GM18511 (cell line): ENCODE data around the gene CTNNA3.
A peak's percentile ranks its signal among the peaks of the same experiment; 100 is the strongest.

Experiments used
- ATAC-seq: cut with Tn5 transposase; IDR thresholded peaks from one replicate; pipeline ENCODE4 v1.9.1; 2021; ENCODE audit warnings: mild to moderate bottlenecking, moderate library complexity; ENCODE audit not compliant: unreplicated experiment

CTNNA3 gene

DNA sequence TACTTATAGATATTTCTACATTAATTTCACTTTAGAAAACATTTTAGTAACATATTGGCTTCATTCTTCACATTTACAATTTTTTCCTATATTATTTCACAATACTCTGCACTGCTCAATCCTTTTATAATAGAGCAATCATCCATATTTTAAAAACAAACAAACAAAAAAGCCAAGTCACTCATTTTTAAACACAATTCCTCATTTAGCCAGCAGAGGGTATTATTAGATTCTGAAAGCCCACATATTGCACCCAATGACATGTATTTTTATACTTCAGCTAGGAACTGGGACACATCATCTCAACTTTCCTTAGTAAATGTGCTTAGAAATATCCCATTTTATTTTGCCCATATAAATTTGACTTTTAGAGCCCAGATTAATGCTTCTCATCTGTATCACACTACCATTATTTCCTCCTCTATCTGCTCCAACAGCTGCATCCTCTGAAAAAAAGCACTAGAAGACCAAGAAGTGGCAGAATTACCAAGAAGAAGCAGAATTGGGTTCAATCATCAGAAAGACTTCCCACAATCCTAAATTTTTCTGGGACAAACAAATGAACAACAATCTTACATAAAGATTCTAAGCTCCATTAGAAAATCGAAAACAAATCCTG lies 29.5 kb downstream of the CTNNA3 start:
- peak; percentile 63 for ATAC-seq

DNA sequence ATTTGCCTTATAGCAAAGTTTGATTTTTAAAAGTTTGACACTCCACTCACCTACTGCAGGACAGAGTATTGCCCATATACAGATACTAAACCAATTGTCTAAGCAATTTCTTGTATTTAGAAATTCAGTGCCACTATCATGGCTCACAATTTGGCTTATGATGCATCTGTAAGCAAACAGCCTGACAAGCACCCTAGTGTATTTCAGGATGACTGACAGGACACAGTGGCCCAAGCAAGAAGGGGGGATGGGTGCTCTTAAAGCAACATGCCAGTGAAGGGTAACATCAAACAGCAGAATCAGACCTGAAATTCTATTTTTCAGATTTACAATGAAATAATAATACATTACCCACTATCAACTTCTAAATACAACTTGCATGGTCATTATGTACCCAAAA lies 30.5 kb downstream of the CTNNA3 start:
- ATAC-seq: no peak

DNA sequence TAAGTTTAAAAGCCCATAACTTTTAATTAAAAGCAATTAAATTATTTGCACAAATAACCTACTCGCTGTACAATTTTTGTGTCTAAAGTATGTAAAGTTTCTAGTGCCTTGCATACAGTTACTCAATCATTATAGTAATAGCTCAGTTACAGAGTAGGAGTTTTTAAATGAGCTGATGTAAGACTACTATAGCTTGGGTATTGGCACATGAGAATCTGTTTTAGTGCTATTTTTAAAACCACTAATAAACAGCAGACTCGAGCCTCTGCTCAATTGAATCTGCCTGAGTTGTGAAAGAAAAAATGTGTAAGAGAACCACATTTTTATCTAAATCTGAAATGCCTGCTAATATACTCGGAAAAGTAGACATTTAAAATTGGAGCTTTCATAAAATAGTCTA lies 31.1 kb downstream of the CTNNA3 start:
- no peak for ATAC-seq

DNA sequence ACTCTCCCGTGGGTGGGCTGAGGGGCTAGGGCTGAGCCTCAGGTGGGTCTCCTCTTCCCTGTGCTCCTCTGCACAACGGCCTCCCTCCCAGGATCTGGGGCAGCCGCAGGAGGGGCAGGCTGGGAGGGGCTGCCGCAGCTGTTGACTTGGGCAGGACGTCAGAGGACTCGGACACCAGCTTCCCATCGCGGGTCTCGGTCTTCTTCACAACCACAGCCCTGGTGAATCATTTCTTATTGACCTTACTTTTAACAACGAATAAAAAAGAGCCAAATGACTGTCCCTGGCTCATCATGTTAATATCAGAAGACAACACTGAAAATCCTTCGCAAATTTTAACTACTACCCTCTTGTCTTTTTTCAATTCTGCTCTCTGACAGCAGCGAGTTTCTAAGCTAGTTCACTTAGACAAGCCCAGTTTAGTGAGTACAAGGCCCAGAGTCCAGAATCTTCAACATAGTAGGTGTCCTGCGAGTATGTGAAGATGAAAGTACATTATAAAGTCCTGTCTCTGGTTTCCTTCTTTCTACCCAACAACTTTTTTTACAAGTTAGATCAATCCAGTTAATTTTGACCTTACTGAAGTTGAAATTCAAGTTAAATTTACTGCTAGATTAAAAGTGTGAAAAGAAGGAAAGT lies 32.4 kb downstream of the CTNNA3 start:
- no peak for ATAC-seq

DNA sequence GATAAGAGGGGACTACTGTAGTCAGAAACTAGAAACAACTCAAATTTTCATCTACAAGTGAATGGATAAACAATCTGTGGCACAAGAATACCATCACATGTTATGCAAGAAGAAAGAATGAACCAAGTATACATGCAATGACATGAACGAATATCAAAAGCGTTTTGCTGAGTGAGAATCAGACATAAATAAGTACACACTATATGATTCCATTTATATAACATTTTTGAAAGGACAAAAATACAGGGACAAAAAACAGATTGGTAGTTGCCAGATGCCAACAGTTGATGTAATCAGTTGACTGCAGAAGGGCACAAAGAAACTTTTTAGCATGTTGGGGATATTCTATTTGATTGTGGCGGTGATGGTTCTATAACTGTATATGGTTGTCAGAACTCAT lies 33.6 kb downstream of the CTNNA3 start:
- no peak for ATAC-seq

DNA sequence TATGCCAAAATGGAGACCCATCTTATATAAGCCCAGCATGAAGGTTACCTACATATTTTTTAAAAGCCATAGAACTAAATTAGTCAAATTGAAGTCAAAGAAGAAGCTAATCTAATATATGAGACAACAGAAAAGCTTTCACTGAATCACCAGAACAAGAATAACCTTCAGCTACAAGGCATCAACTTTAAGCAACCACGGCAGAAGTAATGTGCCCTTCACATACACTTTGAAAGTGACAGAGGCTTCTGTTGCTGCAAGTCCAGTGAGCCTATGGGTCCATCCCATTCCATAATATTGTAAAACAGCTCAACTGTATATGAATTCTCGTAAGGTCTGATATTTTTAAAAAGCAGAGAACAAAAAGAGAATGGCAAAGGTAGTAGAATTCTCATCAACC lies 36.5 kb downstream of the CTNNA3 start:
- ATAC-seq: no peak

DNA sequence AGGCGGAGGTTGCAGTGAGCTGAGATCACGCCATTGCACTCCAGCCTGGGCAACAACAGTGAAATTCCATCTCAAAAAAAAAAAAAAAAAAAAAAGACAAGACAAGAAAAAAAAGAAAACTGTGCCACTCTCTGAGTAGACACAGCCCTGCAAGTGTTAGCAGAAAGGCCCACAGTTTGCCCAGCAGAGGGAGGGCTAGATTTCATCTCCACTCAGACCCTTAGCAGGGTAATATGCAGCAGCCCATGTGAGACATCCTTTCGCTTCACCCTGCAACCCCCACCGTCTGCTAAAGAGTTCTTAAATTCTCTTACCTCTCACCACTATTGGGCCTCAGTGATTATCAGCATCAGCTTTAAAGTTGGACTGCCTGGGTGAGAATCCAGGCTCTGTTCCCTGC lies 38.2 kb downstream of the CTNNA3 start:
- ATAC-seq: no peak

DNA sequence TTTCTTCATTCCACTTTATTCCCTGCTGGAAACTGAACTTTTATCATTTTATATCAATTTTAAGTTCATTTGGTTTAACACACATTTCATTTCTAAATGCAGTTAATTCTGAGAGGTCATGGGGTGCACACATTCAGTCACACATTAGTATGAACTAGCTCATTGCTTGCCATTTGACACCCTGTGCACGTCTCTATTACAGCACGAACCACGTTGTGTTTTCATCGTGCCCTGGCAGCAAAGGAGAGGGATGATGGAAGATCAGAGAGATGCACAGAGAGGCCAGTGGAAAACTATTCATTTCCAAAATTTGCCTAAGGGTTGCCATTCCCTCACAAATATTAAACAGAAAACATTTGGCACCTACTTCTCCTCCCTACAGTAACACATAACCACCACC lies 45.4 kb downstream of the CTNNA3 start:
- no peak for ATAC-seq

DNA sequence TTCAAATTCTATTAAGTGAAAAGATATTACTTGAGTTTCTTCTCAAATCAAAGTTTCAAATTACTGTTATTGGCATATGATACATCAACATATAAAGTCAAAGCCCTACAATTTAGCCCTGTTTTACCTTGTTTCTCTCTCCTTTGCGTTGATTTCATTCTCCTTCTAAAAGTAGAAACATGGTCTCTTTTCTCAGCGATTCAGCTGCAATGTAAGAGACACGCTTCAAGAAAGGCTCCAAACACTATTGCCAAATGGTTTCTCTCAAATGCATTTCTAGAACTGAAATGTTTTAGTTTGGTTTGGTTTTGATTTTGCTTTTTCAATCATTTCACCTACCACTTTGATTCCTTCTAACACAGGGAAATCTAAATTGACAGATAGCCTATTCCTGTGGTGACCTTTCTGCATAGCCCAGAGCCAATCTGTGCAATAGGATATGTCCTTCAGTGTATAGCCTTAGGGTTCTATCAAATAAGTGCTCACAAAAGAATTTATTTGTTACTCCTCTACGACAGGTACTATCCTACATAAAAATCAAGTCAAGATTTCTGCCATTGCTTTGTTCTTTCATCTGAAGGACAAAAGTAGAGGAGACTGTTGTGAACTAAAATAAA lies 47.3 kb downstream of the CTNNA3 start:
- no peak for ATAC-seq

DNA sequence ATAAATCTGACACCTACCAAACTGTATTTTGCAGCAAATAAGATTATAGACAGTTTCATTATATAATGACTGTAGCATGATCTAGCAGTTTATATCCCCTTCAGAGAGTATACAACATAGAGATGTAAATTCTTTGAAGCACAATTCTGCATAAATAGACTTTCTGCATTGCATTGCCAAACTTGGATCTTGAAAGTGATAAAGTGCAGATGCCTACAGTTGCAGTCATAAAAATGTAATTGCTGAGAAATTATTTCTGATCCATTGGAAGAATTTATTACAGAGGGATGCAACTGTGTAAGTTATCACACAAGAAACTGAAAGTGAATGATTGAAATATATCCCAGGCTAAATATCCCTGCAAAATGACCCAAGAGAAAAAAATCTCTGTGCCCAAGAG lies 65.1 kb downstream of the CTNNA3 start:
- ATAC-seq: no peak

DNA sequence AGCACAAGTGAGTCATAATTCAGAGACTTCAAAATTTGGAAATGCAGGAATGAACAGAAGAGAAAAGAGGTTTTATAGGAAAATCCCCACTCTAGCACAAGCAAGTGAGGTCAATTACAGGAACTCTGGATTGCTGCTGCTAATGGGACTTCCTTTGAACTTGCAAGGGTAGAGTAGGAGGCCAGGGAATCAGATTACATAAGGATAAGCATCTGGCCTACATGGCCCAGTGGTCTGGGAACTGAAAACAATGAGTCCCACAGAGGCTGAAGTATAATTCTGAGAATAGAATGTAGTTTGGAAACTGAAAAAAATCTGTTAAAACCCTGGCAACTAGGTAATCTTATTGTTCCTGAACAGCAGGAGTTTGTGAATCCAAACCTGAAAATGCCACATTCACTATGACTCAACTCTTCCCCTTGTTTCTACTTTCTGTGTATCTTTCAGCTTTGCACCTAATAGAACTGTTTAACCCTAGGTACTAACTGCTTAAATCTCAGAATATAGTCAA lies 66.5 kb downstream of the CTNNA3 start:
- no peak for ATAC-seq

DNA sequence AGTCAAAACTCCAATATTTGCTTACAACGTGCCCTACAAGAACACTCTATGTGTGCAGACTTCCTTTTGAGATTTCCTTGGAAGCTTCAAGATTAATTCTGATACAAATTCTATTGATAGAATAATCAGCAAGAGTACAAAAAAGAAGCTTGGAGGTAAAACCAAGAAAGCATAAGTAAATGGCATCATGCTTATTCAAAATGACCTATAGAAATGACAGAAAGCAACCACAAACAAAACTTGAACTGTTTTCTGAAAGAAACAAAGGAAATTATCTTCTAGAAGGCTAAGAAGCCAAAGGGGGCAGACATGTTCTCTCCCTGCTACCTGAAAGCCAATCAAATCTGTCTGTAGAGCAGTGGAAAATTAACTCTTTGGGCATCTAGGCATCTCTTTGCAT lies 73.0 kb downstream of the CTNNA3 start:
- ATAC-seq: no peak

DNA sequence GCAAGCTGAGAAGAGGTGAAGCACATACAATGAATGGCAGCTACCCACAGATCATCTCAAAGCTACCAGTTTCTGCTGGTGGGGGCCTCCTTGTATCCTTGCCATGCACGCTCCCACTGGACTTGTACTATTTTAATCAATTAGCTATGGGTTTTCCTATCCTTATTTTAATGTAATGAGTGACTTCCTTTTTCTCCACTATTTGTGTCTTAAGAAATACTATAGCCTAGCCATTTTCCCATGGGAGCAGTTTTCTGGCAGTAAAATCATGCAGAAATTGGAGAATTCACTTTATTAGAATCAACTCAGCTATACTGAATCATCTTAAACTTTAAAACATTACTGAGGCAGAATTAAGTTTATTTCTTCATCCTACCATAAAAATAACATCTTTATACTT lies 73.5 kb downstream of the CTNNA3 start:
- ATAC-seq: no peak

DNA sequence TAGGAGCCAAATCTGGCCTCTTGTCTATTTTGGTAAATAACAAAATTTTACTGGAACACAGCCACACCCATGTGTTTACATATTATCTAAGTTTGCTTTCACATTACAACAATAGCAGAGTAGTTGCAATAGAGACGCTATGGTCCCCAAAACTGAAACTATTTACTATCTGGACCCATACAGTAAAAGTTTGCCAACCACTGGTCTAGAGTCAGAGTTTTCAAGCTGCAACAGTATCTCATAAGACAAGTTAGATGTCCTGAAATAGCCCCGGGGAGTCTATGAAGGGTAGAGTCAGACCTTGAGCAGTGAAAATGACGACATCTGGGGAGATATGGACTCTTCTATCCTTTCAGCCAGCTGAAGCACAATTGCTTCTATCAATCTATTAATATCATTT lies 74.2 kb downstream of the CTNNA3 start:
- peak; percentile 59 for ATAC-seq

DNA sequence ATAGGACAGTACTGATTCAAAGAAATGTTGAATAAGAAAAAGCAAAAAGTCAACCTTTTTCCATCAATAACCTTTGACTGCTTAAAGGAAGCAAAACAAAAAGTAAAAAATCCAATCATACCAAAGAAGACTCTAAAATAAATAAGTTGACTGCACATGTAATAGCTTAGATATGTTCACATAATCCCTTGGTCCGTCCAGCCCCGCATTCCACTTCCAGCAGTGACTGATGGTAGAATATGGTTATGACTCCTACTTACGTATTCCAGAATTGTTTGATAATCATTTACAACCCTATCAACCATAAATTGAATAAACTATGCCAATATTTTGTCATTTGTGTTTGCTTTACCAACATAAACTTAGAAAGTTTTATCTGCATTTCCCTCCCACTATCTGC lies 77.9 kb downstream of the CTNNA3 start:
- no peak for ATAC-seq

DNA sequence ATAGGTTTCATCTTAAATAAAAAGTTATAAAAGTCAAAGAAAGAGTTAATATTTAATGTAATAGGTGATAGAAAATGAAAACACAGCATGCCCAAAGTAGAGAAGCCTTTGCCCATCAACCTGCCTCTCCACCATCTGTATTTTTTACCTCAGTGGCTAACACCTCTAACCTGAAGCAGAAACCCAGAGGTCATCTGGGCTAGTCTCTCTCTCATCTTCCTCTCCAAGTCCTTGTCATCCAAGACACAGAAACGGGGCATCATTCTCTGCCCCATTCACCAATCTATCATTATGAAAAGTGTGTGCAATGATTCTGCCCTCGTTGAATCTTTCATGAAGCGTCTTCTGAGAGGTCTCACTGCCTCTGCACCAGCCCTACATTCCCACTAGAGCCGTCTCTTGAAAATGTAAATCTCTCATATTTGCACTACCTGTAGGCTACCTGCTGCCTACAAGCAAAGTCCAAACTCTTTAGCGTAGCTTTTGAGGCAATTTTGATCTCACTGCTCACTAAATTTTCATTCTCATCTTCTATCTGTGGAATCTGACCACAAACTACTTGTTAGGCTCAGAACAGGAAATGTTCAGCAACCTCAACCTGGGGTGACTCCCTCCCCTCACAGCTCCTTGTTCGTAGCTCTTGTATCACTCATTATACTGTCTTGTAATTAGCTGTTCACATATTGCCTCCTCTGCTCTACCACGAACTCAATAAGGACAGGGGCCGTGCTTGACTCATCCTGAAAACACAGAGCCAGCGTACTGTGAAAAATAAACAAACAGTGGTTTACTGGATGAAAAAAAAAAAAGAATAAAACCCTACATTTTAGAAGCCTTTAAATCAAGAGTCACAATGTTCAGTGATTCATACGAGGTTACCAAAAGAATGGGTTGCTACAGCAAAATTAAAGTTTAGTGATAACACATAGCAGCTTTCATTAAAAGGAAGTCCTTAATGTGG lies 83.1 kb downstream of the CTNNA3 start:
- ATAC-seq: peak; percentile 93

DNA sequence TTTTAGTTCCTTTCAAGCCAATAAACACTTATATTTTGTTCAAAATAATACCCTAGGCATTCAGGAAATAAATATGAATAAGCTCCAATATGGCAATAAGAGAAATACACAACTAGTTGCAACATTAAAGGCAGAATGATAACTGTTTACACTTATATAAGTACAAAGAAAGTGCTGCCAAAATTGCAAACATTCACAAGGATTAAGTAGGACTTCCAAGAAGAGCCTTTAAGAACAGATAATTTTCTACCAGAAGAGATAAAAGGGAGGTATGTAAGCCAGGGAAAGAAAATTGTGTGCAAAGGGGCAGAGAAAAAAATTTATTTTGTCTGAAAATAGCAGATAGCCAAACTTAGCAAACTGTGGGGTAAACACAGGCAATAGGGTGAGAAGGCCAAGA lies 83.8 kb downstream of the CTNNA3 start:
- ATAC-seq: no peak

DNA sequence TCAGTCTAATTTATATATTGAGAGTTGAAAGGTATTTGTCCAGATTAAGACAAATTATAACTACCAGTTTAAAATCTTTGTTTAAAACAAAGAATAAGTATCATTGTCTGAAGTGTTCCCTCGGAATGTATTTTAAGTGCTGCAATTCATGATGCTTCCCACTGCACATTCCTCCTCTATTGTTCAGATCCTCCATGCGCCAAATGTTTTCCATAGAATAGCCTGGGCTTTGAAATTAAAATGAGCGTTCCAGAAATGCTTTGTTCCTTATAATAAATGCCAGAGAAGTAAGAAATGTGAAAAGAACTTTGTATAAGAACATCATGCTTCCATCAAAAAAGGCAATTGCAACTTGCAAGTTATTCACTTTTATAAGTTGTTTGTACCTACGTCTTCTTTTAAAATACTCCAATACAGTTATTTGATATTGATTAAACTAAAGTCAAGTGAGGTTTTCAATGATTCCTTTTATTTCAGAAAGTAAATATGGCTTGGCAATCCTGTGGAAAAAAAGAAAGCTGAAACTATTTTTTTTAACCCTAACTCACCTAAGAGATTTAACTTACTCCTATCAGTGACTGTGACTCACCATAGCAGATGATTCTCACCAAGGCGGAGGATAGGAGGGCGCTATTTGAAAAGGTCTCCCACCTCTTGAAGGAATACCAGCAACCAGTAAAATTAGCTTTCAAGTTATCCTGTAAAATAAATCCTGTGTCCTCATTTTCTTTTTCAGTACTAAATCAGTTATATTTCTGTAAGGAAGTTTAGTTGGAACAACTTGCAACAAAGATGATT lies 85.8 kb downstream of the CTNNA3 start:
- no peak for ATAC-seq

DNA sequence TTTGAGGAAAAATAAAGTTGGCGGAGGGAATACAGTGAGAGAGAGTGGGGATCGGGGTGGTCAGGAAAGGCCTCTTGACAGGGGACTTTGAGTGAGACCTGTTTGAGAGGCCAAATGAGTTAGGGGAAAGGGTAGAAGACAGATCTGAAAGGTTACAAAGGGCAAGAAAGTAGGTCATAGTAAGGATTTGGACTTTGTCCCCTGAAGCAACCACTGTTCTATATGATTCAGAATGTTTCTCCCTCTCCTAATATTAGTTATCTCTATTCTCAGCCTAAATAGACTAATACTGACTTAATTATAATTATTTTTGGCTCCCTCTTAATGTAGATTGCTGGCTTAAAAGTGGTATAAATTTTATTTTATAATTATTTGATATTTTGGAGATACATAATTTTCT lies 88.0 kb downstream of the CTNNA3 start:
- ATAC-seq: no peak

DNA sequence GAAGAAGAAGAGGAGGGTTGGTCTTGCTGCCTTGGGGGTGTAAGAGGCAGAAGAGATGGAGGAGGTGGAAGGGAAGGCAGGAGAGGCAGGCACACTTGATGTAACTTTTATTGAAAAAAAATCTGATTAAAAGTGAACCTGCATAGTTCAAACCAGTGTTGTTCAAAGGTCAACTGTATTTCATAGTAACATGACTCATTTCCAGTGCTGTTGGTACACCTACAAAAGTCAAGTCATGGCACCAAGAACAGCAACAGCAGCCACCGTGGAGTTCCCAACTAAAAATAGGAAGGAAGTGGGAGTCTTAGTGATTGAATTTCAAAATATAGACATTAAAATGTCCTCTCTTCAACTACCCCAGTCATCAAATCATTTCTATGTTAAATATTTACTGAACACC lies 88.5 kb downstream of the CTNNA3 start:
- ATAC-seq: no peak

DNA sequence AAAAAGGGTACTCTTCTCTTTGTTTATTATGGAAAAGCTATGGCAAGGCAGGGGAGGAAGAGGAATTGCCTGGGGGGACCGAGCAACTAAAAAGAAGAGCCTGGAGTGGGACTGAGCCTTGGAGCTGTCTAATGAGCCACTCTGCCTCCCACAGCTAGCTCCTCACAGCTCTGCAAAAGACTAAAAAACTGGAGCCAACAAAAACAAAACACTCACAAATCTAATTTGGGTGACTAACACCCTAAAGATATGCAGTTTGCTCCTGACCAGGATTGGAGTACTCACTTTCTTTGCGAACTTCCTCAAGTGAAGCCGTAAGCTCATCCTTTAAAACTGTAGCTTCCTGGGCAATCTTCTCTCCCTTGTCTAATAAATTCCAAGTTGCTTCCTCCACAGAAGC lies 89.4 kb downstream of the CTNNA3 start:
- no peak for ATAC-seq
